Epidermal melanocyte (primary cell): ENCODE measurements around the gene CENATAC.
"Not testable (repeated sequence)": the region's sequence is repeated elsewhere in the genome, so short reads cannot be mapped to it uniquely, and the experiment has no call there.

Experiments
- DNase-seq: peaks from one replicate; pipeline ENCODE4 v3.0.0; 2011; ENCODE audit warnings: low spot score; ENCODE audit not compliant: insufficient read length

Gene CENATAC

GRCh38 chr11:119025978-119026766 is 28.2 kb downstream of the CENATAC start:
- DNase-seq: no peak

DNA sequence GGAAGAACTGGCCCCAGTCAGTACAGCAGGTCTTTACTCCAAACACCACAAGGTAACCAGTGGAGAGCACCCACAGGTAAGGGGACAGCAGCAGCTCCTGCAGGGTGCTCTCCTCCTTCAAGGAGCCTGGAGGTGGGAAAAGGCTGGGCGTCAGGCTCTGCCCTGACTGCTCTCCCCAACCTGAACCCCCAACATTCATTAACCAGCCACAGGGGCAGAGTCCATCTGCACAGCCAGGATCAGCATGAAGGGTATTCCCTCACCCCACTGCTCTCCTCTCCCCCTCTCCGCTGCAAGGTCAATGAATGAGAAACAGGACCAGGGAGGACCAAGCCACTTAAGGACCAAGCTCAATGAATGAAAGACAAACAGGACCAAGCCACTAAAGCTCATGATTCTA is 29.0 kb downstream of the CENATAC start:
- DNase-seq: no peak

GRCh38 chr11:119027561-119028345 is 29.8 kb downstream of the CENATAC start:
- no peak for DNase-seq

- DNase-seq: no peak
These were observed 30.6 kb downstream of the CENATAC start for GRCh38 chr11:119028346-119029068.

- DNase-seq: no peak
These were observed 31.1 kb downstream of the CENATAC start for GRCh38 chr11:119029069-119029339.

DNA sequence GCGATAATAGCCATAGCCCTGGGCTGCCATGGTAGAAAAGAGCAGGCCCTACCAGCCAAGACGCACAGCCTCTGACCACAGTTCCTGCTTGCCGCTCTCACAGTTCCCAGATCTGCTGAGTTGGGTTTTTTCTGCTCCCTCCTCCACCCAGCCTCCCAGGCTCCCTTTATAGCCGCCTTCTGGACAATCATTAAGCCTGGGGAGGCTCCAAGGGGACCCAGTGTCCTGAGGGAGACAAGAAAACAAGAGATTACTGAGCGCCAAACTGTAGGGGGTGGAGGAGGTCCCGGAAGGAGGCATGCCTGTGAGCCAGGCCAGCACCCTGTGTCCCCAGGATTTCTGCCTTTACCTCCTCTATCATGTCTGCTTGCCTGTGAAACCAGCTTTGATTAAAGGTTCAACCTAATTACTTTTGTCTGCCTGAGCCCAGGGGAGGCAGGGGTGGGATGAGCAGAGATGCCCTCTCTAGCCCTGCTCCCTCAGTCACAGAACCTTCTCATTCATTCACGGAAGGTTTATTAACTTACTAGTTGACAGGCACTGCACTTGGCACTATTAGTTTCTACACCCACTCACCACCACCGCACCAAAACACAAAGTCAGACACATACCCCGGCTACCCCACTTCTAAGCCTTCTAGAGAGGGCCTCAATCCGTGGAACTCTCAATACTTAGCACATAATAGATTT is 31.5 kb downstream of the CENATAC start:
- DNase-seq: no peak

DNA sequence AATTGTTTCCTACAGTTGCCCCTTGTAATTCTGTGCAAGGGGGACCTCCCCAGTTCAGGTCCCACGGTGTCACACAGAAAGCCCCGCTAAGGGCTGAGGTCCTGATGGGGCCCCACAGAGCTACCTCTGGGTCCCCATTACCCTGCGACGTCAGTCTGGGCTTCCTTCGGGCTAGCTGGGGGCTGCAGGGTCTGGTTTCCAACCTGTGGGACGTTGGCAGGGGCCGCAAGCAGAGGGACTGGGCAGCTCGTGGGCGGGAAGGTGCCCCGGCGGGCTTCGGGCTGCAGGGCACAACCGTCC is 32.0 kb downstream of the CENATAC start:
- no peak for DNase-seq

DNA sequence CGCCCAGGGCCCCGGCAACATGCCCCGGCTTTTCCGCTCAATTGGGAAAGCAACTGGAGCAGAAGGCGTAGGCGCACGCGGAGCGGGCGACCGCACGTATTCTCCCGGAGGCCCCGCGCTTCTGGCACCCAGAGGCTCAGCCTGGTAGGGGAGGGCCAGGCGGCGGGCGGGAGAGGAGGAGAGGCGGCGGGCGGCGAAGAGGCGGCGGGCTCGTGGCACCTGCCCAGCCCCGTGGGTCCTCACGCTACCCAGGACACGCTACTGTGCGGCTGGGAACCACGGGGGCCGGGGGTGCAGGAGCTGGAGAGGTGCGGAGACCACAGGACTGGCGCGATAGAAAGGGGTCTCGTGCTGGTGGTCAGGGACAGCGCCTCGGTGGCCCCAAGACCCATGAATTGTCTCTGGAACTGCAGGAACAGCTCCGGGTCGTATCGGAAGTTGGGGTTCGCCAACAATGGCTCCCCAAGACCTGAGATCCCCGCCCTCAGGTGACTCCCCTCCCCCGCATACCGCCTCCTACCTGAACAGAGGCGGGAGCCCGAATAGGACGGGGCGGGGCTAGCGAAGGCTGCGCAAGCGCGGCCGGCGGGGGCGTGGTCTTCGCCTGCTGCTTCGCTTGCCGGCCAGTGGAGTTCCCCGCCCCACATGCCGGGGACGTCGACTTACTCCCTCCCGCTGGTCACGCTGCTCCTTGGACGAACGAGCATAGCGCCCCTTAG is 32.5 kb downstream of the CENATAC start, which contains the start of gene SLC37A4:
Gene SLC37A4, minus strand, starts transcription at position 549 of the 719 bp plus-strand sequence.
- peak; percentile 92 for DNase-seq

DNA sequence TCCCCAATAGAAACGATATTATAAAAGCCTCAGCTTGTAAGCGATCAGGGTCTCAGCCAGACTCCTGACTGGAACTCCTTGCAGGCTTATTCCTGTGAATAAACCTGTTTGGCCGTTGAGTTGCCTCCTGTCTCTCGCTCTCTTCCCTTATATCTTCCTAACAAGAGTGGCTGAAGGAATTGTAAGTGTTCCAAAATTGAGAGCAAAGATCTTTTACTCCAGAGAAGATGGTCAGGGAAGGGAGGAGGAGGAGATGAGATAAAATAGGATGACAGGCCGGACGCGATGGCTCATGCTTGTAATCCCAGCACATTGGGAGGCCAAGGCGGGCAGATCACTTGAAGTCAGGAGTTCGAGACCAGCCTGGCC is 34.0 kb downstream of the CENATAC start:
- no peak for DNase-seq

DNA sequence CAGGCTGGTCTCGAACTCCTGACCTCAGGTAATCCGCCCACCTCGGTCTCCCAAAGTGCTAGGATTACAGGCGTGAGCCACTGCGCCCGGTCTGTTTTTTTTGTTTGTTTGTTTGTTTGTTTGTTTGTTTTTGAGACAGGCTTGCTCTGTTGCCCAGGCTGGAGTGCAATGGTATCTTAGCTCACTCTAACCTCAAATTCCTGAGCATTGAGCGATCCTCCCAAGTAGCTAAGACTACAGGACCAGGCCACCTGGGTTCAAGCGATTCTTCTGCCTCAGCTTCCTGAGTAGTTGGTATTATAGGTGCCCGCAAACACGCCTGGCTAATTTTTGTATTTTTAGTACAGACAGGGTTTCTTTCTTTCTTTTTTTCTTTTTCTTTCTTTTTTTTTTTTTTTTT is 35.5 kb downstream of the CENATAC start:
- not testable (repeated sequence) for DNase-seq

DNA sequence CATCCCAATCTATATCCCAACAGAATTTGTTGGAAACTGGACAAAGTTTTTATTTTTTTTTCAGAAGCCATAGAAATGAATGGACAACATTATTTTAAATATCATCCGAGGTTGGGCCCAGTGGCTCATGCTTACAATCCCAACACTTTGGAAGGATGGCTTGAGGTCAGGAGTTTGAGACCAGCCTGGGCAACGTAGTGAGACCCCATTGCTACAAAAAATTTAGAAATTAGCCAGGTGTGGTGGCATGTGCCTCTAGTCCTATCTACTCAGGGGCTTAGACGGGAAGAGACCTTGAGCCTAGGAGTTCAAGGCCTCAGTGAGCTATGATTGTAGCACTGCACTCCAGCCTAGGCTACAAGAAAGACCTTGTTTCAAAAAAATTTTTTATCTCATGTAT is 36.9 kb downstream of the CENATAC start:
- no peak for DNase-seq

DNA sequence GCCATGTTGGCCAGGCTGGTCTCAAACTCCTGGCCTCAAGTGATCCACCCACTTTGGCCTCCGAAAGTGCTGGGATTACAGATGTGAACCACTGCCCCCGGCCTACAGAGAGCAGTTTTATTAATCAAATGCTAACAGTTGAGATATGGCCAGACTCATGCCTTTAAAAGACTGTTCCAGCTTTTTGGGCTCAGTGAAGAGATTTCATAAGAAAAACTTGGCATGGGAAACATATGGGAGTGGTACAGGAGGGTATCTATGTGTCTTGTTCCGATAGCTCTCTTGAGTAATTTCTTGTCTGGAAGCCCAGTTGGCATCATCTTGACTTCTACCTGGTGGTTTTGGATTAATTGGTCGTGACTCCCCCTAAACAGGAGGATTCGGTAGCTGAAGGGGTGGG is 40.9 kb downstream of the CENATAC start:
- DNase-seq: no peak

DNA sequence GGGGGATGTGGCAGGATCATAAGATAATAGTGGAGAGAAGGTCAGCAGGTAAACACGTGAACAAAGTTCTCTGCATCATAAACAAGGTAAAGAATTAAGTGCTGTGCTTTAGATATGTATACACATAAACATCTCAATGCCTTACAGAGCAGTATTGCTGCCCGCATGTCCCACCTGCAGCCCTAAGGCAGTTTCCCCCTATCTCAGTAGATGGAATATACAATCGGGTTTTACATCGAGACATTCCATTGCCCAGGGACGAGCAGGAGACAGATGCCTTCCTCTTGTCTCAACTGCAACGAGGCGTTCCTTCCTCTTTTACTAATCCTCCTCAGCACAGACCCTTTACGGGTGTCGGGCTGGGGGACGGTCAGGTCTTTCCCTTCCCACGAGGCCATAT is 41.5 kb downstream of the CENATAC start:
- not testable (repeated sequence) for DNase-seq

DNA sequence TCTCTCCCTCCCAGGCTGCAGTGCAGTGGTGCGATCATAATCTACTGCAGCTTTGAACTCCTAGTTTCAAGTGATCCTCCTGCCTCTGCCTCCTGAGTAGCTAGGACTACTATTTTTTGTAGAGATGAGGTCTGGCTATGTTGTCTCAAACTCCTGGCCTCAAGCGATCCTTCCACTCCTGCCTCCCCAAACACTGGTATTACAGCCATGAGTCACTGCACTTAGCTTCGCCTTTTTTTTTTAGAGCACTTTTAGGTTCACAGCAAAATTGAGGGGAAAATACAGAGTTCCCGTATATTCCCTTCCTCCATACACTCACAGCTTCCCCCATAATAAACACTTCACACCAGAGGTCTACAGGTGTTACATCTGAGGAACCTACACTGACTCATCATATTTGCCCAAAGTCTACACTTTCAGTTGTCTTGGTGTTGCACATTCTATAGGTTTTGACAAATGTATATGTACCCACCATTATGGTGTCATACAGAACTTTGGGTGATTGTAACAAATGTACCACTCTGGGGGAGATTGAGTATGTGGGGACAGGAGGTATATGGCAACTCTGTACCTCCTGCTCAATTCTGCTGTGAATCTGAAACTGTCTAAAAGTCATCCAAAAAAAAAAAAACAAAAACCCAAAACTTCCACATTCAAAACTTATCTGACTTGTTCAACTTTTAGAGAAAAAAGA is 44.0 kb downstream of the CENATAC start:
- no peak for DNase-seq

DNA sequence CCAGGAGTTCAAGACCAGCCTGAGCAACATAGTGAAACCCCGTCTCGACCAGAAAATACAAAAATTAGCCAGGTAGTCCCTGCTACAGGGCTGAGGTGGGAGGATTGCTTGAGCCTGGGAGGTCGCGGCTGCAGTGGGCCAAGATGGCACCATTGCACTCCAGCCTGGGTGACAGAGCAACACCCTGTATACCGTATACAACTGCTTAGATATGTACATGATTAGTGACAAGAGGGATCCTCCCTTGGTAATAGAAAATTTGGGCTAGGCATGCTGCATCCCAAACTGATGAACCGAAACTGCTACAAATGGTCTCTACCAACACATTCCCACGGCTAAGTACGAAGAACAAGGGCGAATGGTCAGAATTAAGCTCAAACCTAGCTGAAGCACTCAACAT is 45.0 kb downstream of the CENATAC start:
- no peak for DNase-seq

DNA sequence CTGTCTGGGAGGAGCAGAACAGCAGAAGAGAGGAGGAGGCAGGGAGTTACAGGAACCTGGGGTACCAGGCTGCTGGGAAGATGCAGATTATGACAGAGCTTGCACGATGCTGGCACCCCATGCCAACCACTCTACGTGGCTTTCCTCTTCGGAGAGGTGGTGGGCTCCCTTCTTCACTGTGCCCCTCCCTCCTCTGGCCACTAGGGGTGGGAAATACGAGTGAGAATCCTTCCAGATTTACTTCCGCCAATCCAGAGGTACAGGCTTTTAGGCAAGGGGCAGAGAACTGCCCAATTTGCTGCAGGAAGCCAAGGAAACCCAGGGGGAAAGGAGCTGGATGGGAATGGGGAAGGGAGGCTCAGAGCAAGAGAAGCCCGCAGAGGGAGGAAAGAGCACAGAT is 46.8 kb downstream of the CENATAC start:
- DNase-seq: peak; percentile 12

- DNase-seq: no peak
These were observed 48.6 kb downstream of the CENATAC start for GRCh38 chr11:119046489-119046888.

DNA sequence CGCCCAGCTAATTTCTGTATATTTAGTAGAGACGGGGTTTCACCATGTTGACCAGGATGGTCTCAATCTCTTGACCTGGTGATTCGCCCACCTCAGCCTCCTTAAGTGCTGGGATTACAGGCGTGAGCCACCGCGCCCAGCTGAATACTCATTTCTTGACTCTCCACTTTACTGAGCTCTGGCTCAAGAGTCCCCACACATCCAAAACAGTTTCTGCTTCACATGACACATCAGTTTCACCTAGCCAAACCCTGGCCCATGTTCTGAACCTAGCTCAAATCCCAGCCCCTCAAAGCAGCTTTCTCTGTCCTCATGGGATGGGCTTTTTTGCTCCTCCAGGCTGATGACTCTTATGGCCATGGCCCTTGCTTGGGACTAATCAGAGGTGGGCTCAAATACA is 49.3 kb downstream of the CENATAC start:
- no peak for DNase-seq

DNA sequence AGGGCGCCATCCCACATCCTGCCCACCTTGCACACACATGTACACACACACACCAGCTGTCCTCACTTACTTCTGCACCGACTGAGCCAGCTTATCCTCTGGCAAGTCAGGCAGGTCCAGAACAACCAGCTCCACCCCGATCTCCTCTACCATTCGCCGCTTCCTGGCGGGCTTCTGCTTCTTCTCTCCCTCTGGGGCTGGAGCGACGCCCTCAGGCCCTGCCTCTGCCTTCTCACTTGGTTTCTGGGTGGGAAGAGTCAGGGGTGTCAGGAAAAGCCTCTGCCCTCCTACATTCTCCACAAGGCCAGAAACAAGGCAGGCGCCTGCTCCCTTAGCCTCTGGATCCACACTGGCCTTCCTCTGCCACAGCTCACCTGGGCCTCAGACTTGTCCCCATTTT is 50.7 kb downstream of the CENATAC start:
- DNase-seq: no peak

- DNase-seq: no peak
These were observed 51.1 kb downstream of the CENATAC start for GRCh38 chr11:119049081-119049480.
